ENCODE data around the gene EDDM3A.

Gene EDDM3A

GRCh38 chr14:20794644-20795369 lies 49.1 kb downstream of the EDDM3A start:
- peak; percentile 85 to 86 for DNase-seq (ENCODE audit: low read depth in 1 of 2, low spot score in 1 of 2)
- H3K27ac ChIP-seq (replicated peaks), result peak overlapping the region; percentile 85
- H3K27me3 ChIP-seq (ENCODE audit: insufficient read depth, poor library complexity, severe bottlenecking), result no peaks in the 10 kb centered on the region
- peak; percentile 22; the same call in 1 of the 2 replicates for TF ChIP-seq GABPA (IDR thresholded peaks at IDR 0.05; ENCODE audit: low read depth)
- TF ChIP-seq, protein P1, sequence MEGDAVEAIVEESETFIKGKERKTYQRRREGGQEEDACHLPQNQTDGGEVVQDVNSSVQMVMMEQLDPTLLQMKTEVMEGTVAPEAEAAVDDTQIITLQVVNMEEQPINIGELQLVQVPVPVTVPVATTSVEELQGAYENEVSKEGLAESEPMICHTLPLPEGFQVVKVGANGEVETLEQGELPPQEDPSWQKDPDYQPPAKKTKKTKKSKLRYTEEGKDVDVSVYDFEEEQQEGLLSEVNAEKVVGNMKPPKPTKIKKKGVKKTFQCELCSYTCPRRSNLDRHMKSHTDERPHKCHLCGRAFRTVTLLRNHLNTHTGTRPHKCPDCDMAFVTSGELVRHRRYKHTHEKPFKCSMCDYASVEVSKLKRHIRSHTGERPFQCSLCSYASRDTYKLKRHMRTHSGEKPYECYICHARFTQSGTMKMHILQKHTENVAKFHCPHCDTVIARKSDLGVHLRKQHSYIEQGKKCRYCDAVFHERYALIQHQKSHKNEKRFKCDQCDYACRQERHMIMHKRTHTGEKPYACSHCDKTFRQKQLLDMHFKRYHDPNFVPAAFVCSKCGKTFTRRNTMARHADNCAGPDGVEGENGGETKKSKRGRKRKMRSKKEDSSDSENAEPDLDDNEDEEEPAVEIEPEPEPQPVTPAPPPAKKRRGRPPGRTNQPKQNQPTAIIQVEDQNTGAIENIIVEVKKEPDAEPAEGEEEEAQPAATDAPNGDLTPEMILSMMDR (IDR thresholded peaks at IDR 0.05; ENCODE audit: insufficient read depth, low read length), result no peak
- peak; percentile 64; the same call in 1 of the 2 replicates for TF ChIP-seq POLR2AphosphoS5 (IDR thresholded peaks at IDR 0.05; ENCODE audit: low read depth)
- H3K4me3 ChIP-seq (replicated peaks; ENCODE audit: insufficient read depth, low read length), result no peak overlapping the region

- TF ChIP-seq REST (IDR thresholded peaks at IDR 0.05; ENCODE audit: insufficient replicate concordance, low read depth) (no peak), SPI1 (IDR thresholded peaks at IDR 0.05; ENCODE audit: borderline replicate concordance, low read depth) (no peak), GABPA (IDR thresholded peaks at IDR 0.05; ENCODE audit: low read depth) (no peak), POLR2AphosphoS5 (IDR thresholded peaks at IDR 0.05; ENCODE audit: low read depth) (no peak)
- Histone ChIP-seq H3K4me3 (replicated peaks; ENCODE audit: insufficient read depth, low read length) (no peak overlapping the region), H3K27ac (replicated peaks) (no peak overlapping the region), H3K27me3 (ENCODE audit: insufficient read depth, poor library complexity, severe bottlenecking) (no peaks in the 10 kb centered on the region)
- DNase-seq (ENCODE audit: low read depth in 1 of 2, low spot score in 1 of 2), result no peak
Measured at GRCh38 chr14:20797164-20797563, 51.5 kb downstream of the EDDM3A start.
